HEK293 (cell line): Measurements from ENCODE around the gene CDKAL1.

Experiments used
- CTCF ChIP-seq: fragments of 450-650 bp; formaldehyde crosslinking; IDR thresholded peaks from 2 replicates; pipeline ENCODE4 v1.5.1; 2016; ENCODE audit warnings: missing biosample characterization, missing genetic modification characterization
- FEZF1 ChIP-seq: fragments of 450-650 bp; formaldehyde crosslinking; IDR thresholded peaks from 2 replicates; pipeline ENCODE4 v1.5.1; 2016; ENCODE audit warnings: missing biosample characterization, missing genetic modification characterization
- RBAK ChIP-seq: fragments of 450-650 bp; formaldehyde crosslinking; IDR thresholded peaks from 2 replicates; pipeline ENCODE4 v1.5.1; 2016; ENCODE audit warnings: missing biosample characterization, missing genetic modification characterization
- SALL2 ChIP-seq: fragments of 450-650 bp; formaldehyde crosslinking; IDR thresholded peaks from 2 replicates; pipeline ENCODE4 v1.5.0; 2017; ENCODE audit warnings: missing biosample characterization, mild to moderate bottlenecking, missing genetic modification characterization, borderline replicate concordance
- ZFP37 ChIP-seq: fragments of 450-650 bp; formaldehyde crosslinking; IDR thresholded peaks from 2 replicates; pipeline ENCODE4 v1.5.1; 2016; ENCODE audit warnings: missing biosample characterization, missing genetic modification characterization
- ZNF530 ChIP-seq: fragments of 450-650 bp; formaldehyde crosslinking; IDR thresholded peaks from 2 replicates; pipeline ENCODE4 v1.5.1; 2016; ENCODE audit warnings: low read depth, missing biosample characterization, missing genetic modification characterization
- ZNF777 ChIP-seq: fragments of 450-650 bp; formaldehyde crosslinking; IDR thresholded peaks from 2 replicates; pipeline ENCODE4 v1.5.1; 2017; ENCODE audit warnings: missing biosample characterization, missing genetic modification characterization, borderline replicate concordance
- ZNF830 ChIP-seq: fragments of 450-650 bp; IDR thresholded peaks from 2 replicates; pipeline ENCODE4 v1.5.0; 2018; ENCODE audit warnings: missing biosample characterization, missing genetic modification characterization, low read depth, mild to moderate bottlenecking, moderate library complexity

GRCh38 chr6:20850686-20851416 lies 316.6 kb downstream of the CDKAL1 start:
- TF ChIP-seq ZNF530 (no peak), CTCF (tag by site-specific recombination) (no peak), ZNF777 (tag by site-specific recombination) (no peak), ZNF830 (tag by site-specific recombination) (no peak), RBAK (tag by site-specific recombination) (no peak), SALL2 (tag by site-specific recombination) (no peak), FEZF1 (tag by site-specific recombination) (no peak), ZFP37 (tag by site-specific recombination) (no peak)
